GM12865 (cell line): ENCODE data around the gene NEURL2.
"Not testable (repeated sequence)": the region's sequence is repeated elsewhere in the genome, so short reads cannot be mapped to it uniquely, and the experiment has no call there.

Experiments used
- DNase-seq: peaks from one replicate; pipeline ENCODE4 v3.0.0; 2010; ENCODE audit warnings: low read depth
- H3K4me3 ChIP-seq: 2 replicates; pipeline ENCODE4 v1.5.1; 2011; ENCODE audit warnings: mild to moderate bottlenecking, low read depth, low read length, control low read depth
- CTCF ChIP-seq: IDR thresholded peaks from 2 replicates; pipeline ENCODE4 v1.5.1; 2011; ENCODE audit warnings: low read length, control low read depth, low read depth, inconsistent platforms; ENCODE audit not compliant: insufficient read depth; ENCODE audit errors: missing control alignments

NEURL2 gene

GRCh38 chr20:45878076-45878761 lies 12.8 kb downstream of the NEURL2 start:
- DNase-seq: no peak
- TF ChIP-seq CTCF: no peak

GRCh38 chr20:45874576-45874975 lies 16.4 kb downstream of the NEURL2 start:
- no peak for DNase-seq
- H3K4me3 ChIP-seq: no peak overlapping the region
- no peak for TF ChIP-seq CTCF

More at GRCh38 chr20:45878076-45878761, 12.8 kb downstream of the NEURL2 start:
- H3K4me3 ChIP-seq: no peak overlapping the region

- H3K4me3 ChIP-seq, DNase-seq: not testable (repeated sequence)
These were observed 16.9 kb downstream of the NEURL2 start for GRCh38 chr20:45874104-45874481.

GRCh38 chr20:45873409-45874103 lies 17.5 kb downstream of the NEURL2 start:
- no peak for TF ChIP-seq CTCF
- no peak for DNase-seq
- no peak overlapping the region for H3K4me3 ChIP-seq

GRCh38 chr20:45872626-45873025 lies 18.4 kb downstream of the NEURL2 start:
- no peak for TF ChIP-seq CTCF
- H3K4me3 ChIP-seq: no peak overlapping the region
- no peak for DNase-seq

GRCh38 chr20:45867819-45868176 lies 23.2 kb downstream of the NEURL2 start:
- TF ChIP-seq CTCF: no peak
- no peak for DNase-seq

GRCh38 chr20:45867136-45867818 lies 23.7 kb downstream of the NEURL2 start:
- no peak for DNase-seq
- no peak for TF ChIP-seq CTCF
- H3K4me3 ChIP-seq: no peak overlapping the region

More at GRCh38 chr20:45867819-45868176, 23.2 kb downstream of the NEURL2 start:
- H3K4me3 ChIP-seq: no peak overlapping the region
